Neural cell (in vitro differentiated cells): ENCODE data around the gene MID1.

Experiments used
- CTCF ChIP-seq: fragments of 450-650 bp; IDR thresholded peaks from 2 replicates; pipeline ENCODE4 v1.5.1; 2014; ENCODE audit warnings: antibody characterized with exemption, mild to moderate bottlenecking, moderate library complexity; ENCODE audit not compliant: poor library complexity, severe bottlenecking
- EZH2 ChIP-seq: fragments of 200-600, 300-800 bp; shearing (Covaris generic), sonication (generic); IDR thresholded peaks from 2 replicates; pipeline ENCODE4 v1.6.1; 2014; ENCODE audit warnings: antibody characterized with exemption, low read length, borderline replicate concordance, mild to moderate bottlenecking; ENCODE audit not compliant: insufficient read depth, poor library complexity, severe bottlenecking

DNA sequence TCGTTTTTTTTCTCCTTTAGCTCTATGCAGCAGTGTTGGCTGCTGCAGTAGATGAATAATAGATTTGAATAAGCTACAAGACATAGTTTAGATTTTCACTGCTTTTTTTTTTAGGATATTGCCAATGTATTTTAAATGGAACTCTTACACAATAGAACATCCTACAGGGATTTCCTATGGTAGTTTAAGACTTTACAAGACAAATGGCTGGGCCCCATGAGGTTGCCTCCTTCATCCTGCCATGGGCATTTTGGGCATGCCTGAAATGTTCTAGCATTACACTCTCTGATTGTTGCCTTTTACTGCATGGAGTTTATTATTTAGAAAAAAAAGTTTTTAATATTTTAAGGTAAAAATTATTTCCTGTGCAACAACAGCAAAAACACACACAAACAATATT lies 74.5 kb downstream of the MID1 start:
- TF ChIP-seq EZH2 (no peak), CTCF (no peak)
